ENCODE results near the gene AEBP1.

- TF ChIP-seq CTCF (conservative IDR thresholded peaks at IDR 0.05; ENCODE audit: low read depth in 2 of 2) (no peak), EZH2 (IDR thresholded peaks at IDR 0.05; ENCODE audit: low read depth, unreplicated experiment) (no peak), STAT1 (IDR thresholded peaks at IDR 0.05; ENCODE audit: unreplicated experiment) (no peak), REST (IDR thresholded peaks at IDR 0.05; ENCODE audit: unreplicated experiment) (no peak), ZNF462 (CRISPR knock-in tag; IDR thresholded peaks at IDR 0.05) (no peak)
Measured at GRCh38 chr7:44071726-44072363, 32.3 kb upstream of the AEBP1 start.
